ENCODE measurements around the gene PHLDB3. TPM values are rescaled to one million over a fixed set of nuclear protein-coding genes. Genes with fewer than 3 reads are reported as not detected.
"Not testable (repeated sequence)": the region's sequence is repeated elsewhere in the genome, so short reads cannot be mapped to it uniquely, and the experiment has no call there.

PHLDB3 gene
- 10 to 100 TPM; 10.5 to 10.9 (median 10.7) TPM for polyA plus RNA-seq (ENCODE audit: insufficient read length in 3 of 3)
- long read RNA-seq, donor 1, result 0 reads
- long read RNA-seq, donor 2, result 0 reads
- long read RNA-seq, donor 3, partial matches to known transcripts, result 0 of 1 reads
- long read RNA-seq, donor 3, other reads (novel, unspliced or antisense), result 0 of 1 reads
- long read RNA-seq, donor 4, result 0 reads
- long read RNA-seq, donor 5, result 0 reads
- long read RNA-seq, donor 6, partial matches to known transcripts, result 0 of 1 reads
- long read RNA-seq, donor 6, other reads (novel, unspliced or antisense), result 0 of 1 reads
- long read RNA-seq, donor 7, result 0 reads
- long read RNA-seq, donor 8, result 0 reads
- long read RNA-seq, donor 9, result 0 reads
- long read RNA-seq, donor 10, partial matches to known transcripts, result 0 of 1 reads
- long read RNA-seq, donor 10, other reads (novel, unspliced or antisense), result 0 of 1 reads
- long read RNA-seq, donor 11, result 0 reads
- long read RNA-seq, donor 12, result 0 reads
- long read RNA-seq, donor 13, result 0 reads
- long read RNA-seq, donor 14, result 0 reads
- long read RNA-seq, donor 15, result 0 reads
- long read RNA-seq, donor 16, result 0 reads

GRCh38 chr19:43504426-43505185, at the start of gene PHLDB3:
PHLDB3 (minus strand) TSS chr19:43504746; CDS start chr19:43504118, 628 bp downstream.
- DNase-seq, result no peak

GRCh38 chr19:43553656-43554055, 49.1 kb upstream of the PHLDB3 start:
- DNase-seq, result no peak

- DNase-seq, result no peak
Observed at GRCh38 chr19:43552616-43553015, 48.1 kb upstream of the PHLDB3 start.

GRCh38 chr19:43552198-43552450, 47.6 kb upstream of the PHLDB3 start:
- no peak for DNase-seq

- no peak for DNase-seq
Observed at GRCh38 chr19:43551399-43552197, 47.1 kb upstream of the PHLDB3 start.

GRCh38 chr19:43548706-43549105, 44.2 kb upstream of the PHLDB3 start:
- no peak for DNase-seq

- not testable (repeated sequence) for DNase-seq
Observed at GRCh38 chr19:43547926-43548325, 43.4 kb upstream of the PHLDB3 start.

GRCh38 chr19:43546581-43546980, 42.0 kb upstream of the PHLDB3 start:
- no peak for DNase-seq

- no peak for DNase-seq
Observed at GRCh38 chr19:43545981-43546380, 41.4 kb upstream of the PHLDB3 start.

- DNase-seq, result no peak
Observed at GRCh38 chr19:43545276-43545675, 40.7 kb upstream of the PHLDB3 start.

GRCh38 chr19:43544077-43544476, 39.5 kb upstream of the PHLDB3 start:
- no peak for DNase-seq

GRCh38 chr19:43541920-43542650, 37.5 kb upstream of the PHLDB3 start:
- DNase-seq, result no peak

- DNase-seq, result no peak
Observed at GRCh38 chr19:43540381-43540780, 35.8 kb upstream of the PHLDB3 start.

- no peak for DNase-seq
Observed at GRCh38 chr19:43538922-43539321, 34.4 kb upstream of the PHLDB3 start.

GRCh38 chr19:43534816-43535761, 30.5 kb upstream of the PHLDB3 start:
- DNase-seq, result no peak

- DNase-seq, result no peak
Observed at GRCh38 chr19:43534305-43534815, 29.8 kb upstream of the PHLDB3 start.

- peak; percentile 100 for DNase-seq
Observed at GRCh38 chr19:43533546-43534304, 29.2 kb upstream of the PHLDB3 start.

- peak; percentile 97 for DNase-seq
Observed at GRCh38 chr19:43532962-43533545, 28.5 kb upstream of the PHLDB3 start, which contains the start of gene ZNF575. ZNF575 (plus strand) TSS chr19:43533188; CDS start chr19:43534423, 1,235 bp downstream.

GRCh38 chr19:43532571-43532961, 28.0 kb upstream of the PHLDB3 start:
- no peak for DNase-seq
